SK-N-MC (cell line): Measurements from ENCODE around the gene TBL1X.

ENCODE experiments used
- EZH2 ChIP-seq: fragments of 200-600 bp; sonication (generic); IDR thresholded peaks from one replicate; pipeline ENCODE4 v1.6.1; 2017; ENCODE audit warnings: antibody characterized with exemption
- FOXP2 ChIP-seq: optimal IDR thresholded peaks from 2 replicates; pipeline ENCODE3; 2011; ENCODE audit warnings: mild to moderate bottlenecking, moderate library complexity; ENCODE audit not compliant: insufficient read depth; ENCODE audit errors: extremely low read length, control extremely low read depth
- POLR2AphosphoS5 ChIP-seq: IDR thresholded peaks from 2 replicates; pipeline ENCODE4 v1.6.1; 2012; ENCODE audit warnings: mild to moderate bottlenecking, low read depth, low read length, borderline replicate concordance

GRCh38 chrX:9466124-9466495 lies 1.3 kb downstream of the TBL1X start:
- no peak for TF ChIP-seq EZH2
- TF ChIP-seq POLR2AphosphoS5, result no peak
- no peak for TF ChIP-seq FOXP2
